ENCODE results near the gene SLC6A12. TPM values are rescaled to one million over a fixed set of nuclear protein-coding genes. Genes with fewer than 3 reads are reported as not detected.

SLC6A12 gene
- total and polyA plus RNA-seq, 4 experiments from 2014 or later: 0.33 to 0.49 TPM; not detected in 2

DNA sequence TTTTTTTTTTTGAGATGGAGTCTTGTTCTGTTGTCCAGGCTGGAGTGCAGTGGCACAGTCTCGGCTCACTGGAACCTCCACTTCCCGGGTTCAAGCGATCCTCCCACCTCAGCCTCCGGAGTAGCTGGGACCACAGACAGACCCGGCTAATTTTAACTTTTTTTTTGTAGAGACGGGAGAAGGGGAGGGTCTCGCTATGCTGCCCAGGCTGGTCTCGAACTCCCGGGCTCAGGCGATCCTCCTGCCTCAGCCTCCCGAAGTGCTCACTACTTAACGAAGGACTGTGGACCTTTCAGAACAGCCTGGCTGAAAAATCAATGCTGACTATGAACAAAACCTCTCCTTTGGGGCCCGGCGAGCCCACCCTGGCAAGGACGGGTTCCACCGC lies 10.9 kb downstream of the SLC6A12 start:
- H3K4me1 ChIP-seq (ENCODE audit: insufficient read depth, low read length): no peaks in the 10 kb centered on the region
- no peaks in the 10 kb centered on the region for H3K27me3 ChIP-seq (ENCODE audit: insufficient read depth, low read length)
- intact Hi-C loops (cut with micrococcal nuclease): no loop called here
- ChIA-PET POLR2A (ENCODE audit: partially characterized antibody) (no interaction called here), CTCF (ENCODE audit: partially characterized antibody) (no interaction called here)
- peaks cover 0 to 2% (median 0%) of the 10 kb centered on the region in 4 donors for H3K4me1 Mint-ChIP-seq
- no peak overlapping the region for H3K4me3 ChIP-seq (ENCODE audit: low read length in 2 of 2)
- H3K27me3 Mint-ChIP-seq: peaks cover 30 to 46% of the 10 kb centered on the region in 2 donors
- H3K9me3 Mint-ChIP-seq: peaks cover 0 to 3% (median 0%) of the 10 kb centered on the region in 8 donors
- no peak overlapping the region for H3K27ac Mint-ChIP-seq
- no peaks in the 10 kb centered on the region for H3K36me3 ChIP-seq (ENCODE audit: insufficient read depth, low read length)
- no peaks in the 10 kb centered on the region for H3K9me3 ChIP-seq (ENCODE audit: control insufficient read depth in 1 of 2, low read length in 2 of 2)
- no peak overlapping the region for H3K4me3 Mint-ChIP-seq
- no peak for DNase-seq
- H3K27ac ChIP-seq (ENCODE audit: low read depth, low read length): no peak overlapping the region
- no peaks in the 10 kb centered on the region for H3K36me3 Mint-ChIP-seq

GRCh38 chr12:202081-202731 lies 11.8 kb downstream of the SLC6A12 start:
- Mint-ChIP-seq H3K27ac (no peak overlapping the region), H3K36me3 (no peaks in the 10 kb centered on the region), H3K4me3 (no peak overlapping the region), H3K27me3 (peaks cover 30 to 50% of the 10 kb centered on the region in 2 donors), H3K9me3 (peaks cover 0 to 3% (median 0%) of the 10 kb centered on the region in 8 donors), H3K4me1 (peaks cover 0 to 3% (median 1%) of the 10 kb centered on the region in 4 donors)
- no peak for DNase-seq
- intact Hi-C loops (cut with micrococcal nuclease): no loop called here
- CTCF ChIA-PET (ENCODE audit: partially characterized antibody): no interaction called here
- POLR2A ChIA-PET (ENCODE audit: partially characterized antibody): no interaction called here
- Histone ChIP-seq H3K27ac (ENCODE audit: low read depth, low read length) (no peak overlapping the region), H3K9me3 (ENCODE audit: control insufficient read depth in 1 of 2, low read length in 2 of 2) (no peaks in the 10 kb centered on the region), H3K4me1 (ENCODE audit: insufficient read depth, low read length) (no peaks in the 10 kb centered on the region), H3K4me3 (ENCODE audit: low read length in 2 of 2) (no peak overlapping the region), H3K36me3 (ENCODE audit: insufficient read depth, low read length) (no peaks in the 10 kb centered on the region), H3K27me3 (ENCODE audit: insufficient read depth, low read length) (no peaks in the 10 kb centered on the region)

DNA sequence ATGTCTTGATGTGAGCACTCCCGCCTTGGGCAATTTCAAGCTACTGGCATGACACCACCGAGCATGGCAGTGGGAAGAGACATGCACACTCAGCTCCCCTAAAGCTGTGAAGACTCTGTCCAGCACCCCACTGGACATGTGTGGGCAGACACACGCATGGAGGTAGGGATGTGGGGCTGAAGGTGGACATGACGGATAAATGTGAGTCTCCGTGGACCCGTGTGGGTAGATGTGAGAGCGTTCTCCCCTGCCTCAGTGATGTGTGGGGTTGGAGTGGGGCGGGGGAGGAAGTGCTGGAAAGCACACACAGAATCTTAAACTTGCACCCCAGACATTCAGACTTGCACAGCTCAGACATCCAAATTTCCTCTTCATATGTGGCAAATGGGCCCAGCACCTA lies 12.6 kb downstream of the SLC6A12 start:
- POLR2A ChIA-PET (ENCODE audit: partially characterized antibody): no interaction called here
- CTCF ChIA-PET (ENCODE audit: partially characterized antibody): no interaction called here
- Mint-ChIP-seq H3K36me3 (no peaks in the 10 kb centered on the region), H3K27ac (no peak overlapping the region), H3K9me3 (peaks cover 0 to 3% (median 0%) of the 10 kb centered on the region in 8 donors), H3K4me1 (peaks cover 0 to 3% (median 1%) of the 10 kb centered on the region in 4 donors), H3K27me3 (peaks cover 27 to 48% of the 10 kb centered on the region in 2 donors), H3K4me3 (no peak overlapping the region)
- Histone ChIP-seq H3K27me3 (ENCODE audit: insufficient read depth, low read length) (no peaks in the 10 kb centered on the region), H3K4me1 (ENCODE audit: insufficient read depth, low read length) (no peaks in the 10 kb centered on the region), H3K4me3 (ENCODE audit: low read length in 2 of 2) (no peak overlapping the region), H3K36me3 (ENCODE audit: insufficient read depth, low read length) (no peaks in the 10 kb centered on the region), H3K9me3 (ENCODE audit: control insufficient read depth in 1 of 2, low read length in 2 of 2) (no peaks in the 10 kb centered on the region), H3K27ac (ENCODE audit: low read depth, low read length) (no peak overlapping the region)
- intact Hi-C loops (cut with micrococcal nuclease): no loop called here
- no peak for DNase-seq

GRCh38 chr12:198705-199104 lies 15.3 kb downstream of the SLC6A12 start:
- Histone ChIP-seq H3K36me3 (ENCODE audit: insufficient read depth, low read length) (no peaks in the 10 kb centered on the region), H3K27ac (ENCODE audit: low read depth, low read length) (no peak overlapping the region), H3K4me3 (ENCODE audit: low read length in 2 of 2) (no peak overlapping the region), H3K27me3 (ENCODE audit: insufficient read depth, low read length) (no peaks in the 10 kb centered on the region), H3K9me3 (ENCODE audit: control insufficient read depth in 1 of 2, low read length in 2 of 2) (no peaks in the 10 kb centered on the region), H3K4me1 (ENCODE audit: insufficient read depth, low read length) (no peaks in the 10 kb centered on the region)
- no peak for DNase-seq
- Mint-ChIP-seq H3K4me3 (no peak overlapping the region), H3K27me3 (peaks cover 16 to 32% of the 10 kb centered on the region in 2 donors), H3K36me3 (no peaks in the 10 kb centered on the region), H3K27ac (no peak overlapping the region), H3K9me3 (peaks cover 0 to 3% (median 0%) of the 10 kb centered on the region in 8 donors), H3K4me1 (peaks cover 0 to 3% (median 1%) of the 10 kb centered on the region in 4 donors)
- POLR2A ChIA-PET (ENCODE audit: partially characterized antibody): no interaction called here
- CTCF ChIA-PET (ENCODE audit: partially characterized antibody): no interaction called here
- intact Hi-C loops (cut with micrococcal nuclease): no loop called here

GRCh38 chr12:197911-198695 lies 15.9 kb downstream of the SLC6A12 start:
- DNase-seq: no peak
- Mint-ChIP-seq H3K27me3 (peaks cover 16 to 32% of the 10 kb centered on the region in 2 donors), H3K4me3 (no peak overlapping the region), H3K9me3 (peaks cover 0 to 3% (median 0%) of the 10 kb centered on the region in 8 donors), H3K36me3 (no peaks in the 10 kb centered on the region), H3K27ac (no peak overlapping the region), H3K4me1 (peaks cover 0 to 3% (median 1%) of the 10 kb centered on the region in 4 donors)
- CTCF ChIA-PET (ENCODE audit: partially characterized antibody): no interaction called here
- H3K4me1 ChIP-seq (ENCODE audit: insufficient read depth, low read length): no peaks in the 10 kb centered on the region
- intact Hi-C loops (cut with micrococcal nuclease): no loop called here
- POLR2A ChIA-PET (ENCODE audit: partially characterized antibody): no interaction called here
- no peaks in the 10 kb centered on the region for H3K27me3 ChIP-seq (ENCODE audit: insufficient read depth, low read length)
- no peaks in the 10 kb centered on the region for H3K36me3 ChIP-seq (ENCODE audit: insufficient read depth, low read length)
- H3K27ac ChIP-seq (ENCODE audit: low read depth, low read length): no peak overlapping the region
- H3K4me3 ChIP-seq (ENCODE audit: low read length in 2 of 2): no peak overlapping the region
- no peaks in the 10 kb centered on the region for H3K9me3 ChIP-seq (ENCODE audit: control insufficient read depth in 1 of 2, low read length in 2 of 2)

DNA sequence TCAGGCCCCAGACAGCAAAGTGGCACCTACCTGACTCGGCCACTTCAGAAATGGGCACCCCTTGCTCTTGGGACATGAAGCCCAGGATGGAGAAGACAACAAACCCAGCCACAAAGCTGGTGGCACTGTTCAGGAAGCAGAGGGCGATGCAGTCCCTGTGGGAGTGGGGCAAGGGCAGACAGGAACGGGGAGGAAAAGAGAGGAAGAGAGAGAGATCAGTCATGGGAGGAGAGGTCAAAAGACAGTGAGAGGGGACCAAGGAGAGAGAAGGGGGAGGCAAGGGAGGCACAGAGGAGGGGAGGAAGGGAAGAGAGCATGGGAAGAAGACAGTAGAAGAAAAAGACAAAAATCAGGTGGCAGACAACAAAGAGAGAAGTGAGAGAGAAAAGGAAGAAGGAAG lies 16.6 kb downstream of the SLC6A12 start:
- Histone ChIP-seq H3K36me3 (ENCODE audit: insufficient read depth, low read length) (no peaks in the 10 kb centered on the region), H3K27ac (ENCODE audit: low read depth, low read length) (no peak overlapping the region), H3K9me3 (ENCODE audit: control insufficient read depth in 1 of 2, low read length in 2 of 2) (no peaks in the 10 kb centered on the region), H3K4me1 (ENCODE audit: insufficient read depth, low read length) (no peaks in the 10 kb centered on the region), H3K4me3 (ENCODE audit: low read length in 2 of 2) (no peak overlapping the region), H3K27me3 (ENCODE audit: insufficient read depth, low read length) (no peaks in the 10 kb centered on the region)
- no peak overlapping the region for H3K4me3 Mint-ChIP-seq
- H3K36me3 Mint-ChIP-seq: no peaks in the 10 kb centered on the region
- peaks cover 0 to 2% (median 0%) of the 10 kb centered on the region in 8 donors for H3K9me3 Mint-ChIP-seq
- no peak overlapping the region for H3K27ac Mint-ChIP-seq
- CTCF ChIA-PET (ENCODE audit: partially characterized antibody): no interaction called here
- H3K27me3 Mint-ChIP-seq: peaks cover 15 to 33% of the 10 kb centered on the region in 2 donors
- POLR2A ChIA-PET (ENCODE audit: partially characterized antibody): no interaction called here
- intact Hi-C loops (cut with micrococcal nuclease): no loop called here
- DNase-seq: no peak
- peaks cover 0 to 2% (median under 1%) of the 10 kb centered on the region in 4 donors for H3K4me1 Mint-ChIP-seq

DNA sequence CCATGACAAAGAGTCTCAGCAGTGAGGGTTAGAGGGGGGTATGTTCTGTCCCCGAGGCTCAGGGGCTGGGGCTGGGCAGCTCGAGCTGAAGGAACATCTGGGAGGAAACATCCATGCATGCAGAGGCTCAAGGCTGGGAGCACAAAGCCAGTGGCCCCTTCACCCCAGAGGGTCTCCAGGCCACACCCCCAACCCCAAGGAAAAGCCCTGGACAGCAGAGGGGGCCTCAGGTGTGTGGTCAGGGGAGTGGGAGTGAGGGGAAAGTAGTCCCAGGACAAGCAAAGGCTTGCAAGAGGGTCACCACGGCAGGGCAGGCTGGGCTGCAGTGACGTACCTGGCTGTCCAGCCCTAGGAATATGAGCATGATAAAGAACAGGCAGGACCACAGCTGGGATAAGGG lies 17.5 kb downstream of the SLC6A12 start:
- H3K9me3 Mint-ChIP-seq: peaks cover 0 to 2% (median 0%) of the 10 kb centered on the region in 8 donors
- Histone ChIP-seq H3K9me3 (ENCODE audit: control insufficient read depth in 1 of 2, low read length in 2 of 2) (no peaks in the 10 kb centered on the region), H3K27me3 (ENCODE audit: insufficient read depth, low read length) (no peaks in the 10 kb centered on the region), H3K4me1 (ENCODE audit: insufficient read depth, low read length) (no peaks in the 10 kb centered on the region), H3K27ac (ENCODE audit: low read depth, low read length) (no peak overlapping the region), H3K4me3 (ENCODE audit: low read length in 2 of 2) (no peak overlapping the region), H3K36me3 (ENCODE audit: insufficient read depth, low read length) (no peaks in the 10 kb centered on the region)
- peaks cover 0 to 2% (median under 1%) of the 10 kb centered on the region in 4 donors for H3K4me1 Mint-ChIP-seq
- ChIA-PET CTCF (ENCODE audit: partially characterized antibody) (no interaction called here), POLR2A (ENCODE audit: partially characterized antibody) (no interaction called here)
- no peak overlapping the region for H3K27ac Mint-ChIP-seq
- H3K27me3 Mint-ChIP-seq: peaks cover 14 to 35% of the 10 kb centered on the region in 2 donors
- no peak for DNase-seq
- intact Hi-C loops (cut with micrococcal nuclease): no loop called here
- no peak overlapping the region for H3K4me3 Mint-ChIP-seq
- no peaks in the 10 kb centered on the region for H3K36me3 Mint-ChIP-seq

Measured in CD4-positive, alpha-beta memory T cell (primary cell).